Transverse colon (tissue), 4 donors: ENCODE measurements around the gene PRIM2. TPM values are rescaled to one million over a fixed set of nuclear protein-coding genes. Genes with fewer than 3 reads are reported as not detected.
"Not testable (repeated sequence)": the region's sequence is repeated elsewhere in the genome, so short reads cannot be mapped to it uniquely, and the experiment has no call there.

ENCODE experiments used
- DNase-seq: peaks from one replicate; pipeline ENCODE4 v3.0.0-alpha.2; 2019
- H3K27ac ChIP-seq, 4 donors: fragments of 200-600 bp; sonication (generic); 2 replicates each; pipeline ENCODE4 v1.5.1; 2016 to 2018; ENCODE audit warnings: inconsistent platforms in 4 of 4
- H3K27me3 ChIP-seq: fragments of 200-600 bp; sonication (generic); 2 replicates; pipeline ENCODE4 v1.5.1; 2017; ENCODE audit warnings: inconsistent platforms
- H3K36me3 ChIP-seq, 4 donors: fragments of 200-600 bp; sonication (generic); 2 replicates each; pipeline ENCODE4 v1.5.1; 2017 to 2019; ENCODE audit warnings: inconsistent platforms in 4 of 4
- H3K4me1 ChIP-seq, 4 donors: fragments of 200-600 bp; sonication (generic); 2 replicates each; pipeline ENCODE4 v1.5.1; 2017 to 2020; ENCODE audit warnings: inconsistent platforms in 4 of 4
- H3K4me3 ChIP-seq, 4 donors: fragments of 200-600 bp; sonication (generic); 1 replicate in 1 of 4; 2 replicates in 3 of 4; pipeline versions ENCODE4 v1.5.1 to v1.6.1; 2017 to 2019; ENCODE audit warnings: inconsistent platforms in 4 of 4
- H3K9me3 ChIP-seq, 2 donors: fragments of 200-600 bp; sonication (generic); 2 replicates each; pipeline ENCODE4 v1.5.1; 2017 to 2019; ENCODE audit warnings: inconsistent platforms in 2 of 2
- WGBS, 2 donors: methylation state at CpG; one replicate each; pipeline ENCODE4 v1.1.5; 2018; ENCODE audit warnings: low coverage in 1 of 2; 5-methylcytosine and 5-hydroxymethylcytosine counted together
- in situ Hi-C, 4 donors: fragments of 200-750 bp; cut with MboI; loops; one replicate each; pipeline versions ENCODE4 v1.15.0 to v1.15.1; 2017; ENCODE audit warnings: low sequenced_read_pairs in 3 of 4, low pct_ligation_motif_present in 1 of 4, low pct_unique_long_range_greater_than_20kb in 1 of 4
- intact Hi-C: fragments of 100-400 bp; cut with DNase I; formaldehyde crosslinking; loops from one replicate; pipeline ENCODE4 v1.15.1; 2023; ENCODE audit warnings: low total_unique reads
- total RNA-seq, 4 donors: library from RNA; depleted of rRNA; stranded (reverse); fragments of >200 nt; gene quantifications; one replicate each; pipeline ENCODE4 v1.1.0, GENCODE V29; 2016

The PRIM2 gene
- total RNA-seq, 4 donors from 2014 or later: 9.6 to 47.4 (median 20.4) TPM

DNA sequence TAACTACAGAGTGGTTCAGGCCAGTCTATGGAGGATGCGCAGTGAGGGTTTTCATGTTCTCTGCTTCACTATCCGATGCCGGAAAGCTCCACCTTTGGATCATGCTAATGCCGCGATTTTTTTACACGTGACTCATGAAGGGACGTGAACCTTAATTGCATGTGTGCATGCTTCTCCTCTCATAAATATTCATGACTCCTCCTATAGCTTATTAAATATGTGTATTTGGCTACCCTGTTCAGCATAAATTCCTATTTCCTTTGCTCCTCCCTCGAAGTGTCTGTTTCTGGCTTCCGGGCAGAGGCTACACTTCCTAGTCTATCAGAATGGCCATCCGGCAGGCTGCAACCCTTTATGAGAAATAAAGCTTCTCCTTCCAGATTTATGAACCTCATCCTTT is 185.0 kb downstream of the PRIM2 start:
- DNase-seq, H3K4me3 ChIP-seq, intact Hi-C loops, H3K36me3 ChIP-seq, H3K9me3 ChIP-seq, in situ Hi-C loops, H3K27me3 ChIP-seq, H3K27ac ChIP-seq: not testable (repeated sequence)
- peaks cover 0 to 29% (median 2%) of the 10 kb centered on the region in 4 donors for H3K4me1 ChIP-seq
- whole genome bisulfite sequencing, 2 donors: 96 to 97% methylated on average over 10 of the region's 10 CpGs

DNA sequence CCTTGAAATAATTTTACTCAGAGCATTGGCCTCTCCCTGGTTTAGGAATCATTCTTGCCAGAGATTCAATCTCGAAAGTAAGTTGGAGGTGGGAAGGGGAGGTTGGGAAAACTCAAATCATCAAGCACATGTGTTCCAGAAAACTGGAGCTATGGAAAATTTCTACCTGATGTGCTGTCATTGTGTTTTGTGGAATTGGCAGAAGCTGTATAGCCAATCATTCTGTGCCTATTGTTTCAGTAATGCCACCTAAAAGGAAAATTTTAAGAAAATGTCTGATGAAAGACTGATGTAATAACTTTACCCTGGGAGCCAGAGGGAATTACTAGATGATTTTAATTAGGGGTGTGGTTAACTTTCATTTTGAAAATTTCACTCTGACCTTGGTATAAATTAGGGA is 187.8 kb downstream of the PRIM2 start:
- H3K36me3 ChIP-seq, intact Hi-C loops: not testable (repeated sequence)
- 82 to 83% methylated on average over 1 of the region's 1 CpG for WGBS, 2 donors

DNA sequence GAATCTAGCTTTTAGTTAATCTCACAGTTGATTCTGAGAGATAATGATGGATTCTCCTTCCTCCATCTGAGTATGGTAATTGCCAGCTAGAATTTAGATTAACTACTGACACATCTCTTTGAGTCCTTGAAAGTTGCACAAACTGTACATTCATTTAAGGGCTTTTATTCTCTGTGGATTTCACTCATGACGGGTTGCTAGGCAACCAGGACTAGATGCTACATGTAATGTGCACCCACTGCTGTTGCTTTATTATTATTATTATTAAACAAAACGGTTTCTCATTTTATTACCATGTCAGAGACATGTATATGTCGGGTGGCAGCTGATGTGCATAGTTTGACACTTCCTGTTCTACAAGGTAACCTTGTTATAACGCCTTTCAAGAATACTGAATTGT is 193.0 kb downstream of the PRIM2 start:
- H3K4me3 ChIP-seq, intact Hi-C loops, H3K4me1 ChIP-seq, H3K27ac ChIP-seq, H3K9me3 ChIP-seq, DNase-seq, H3K36me3 ChIP-seq, H3K27me3 ChIP-seq, in situ Hi-C loops: not testable (repeated sequence)
- WGBS, 2 donors: 80 to 81% methylated on average over 3 to 4 of the region's 4 CpGs

More for the DNA sequence above, 187.8 kb downstream of the PRIM2 start:
- H3K4me3 ChIP-seq, in situ Hi-C loops, DNase-seq, H3K9me3 ChIP-seq, H3K27me3 ChIP-seq, H3K27ac ChIP-seq: not testable (repeated sequence)
- H3K4me1 ChIP-seq: peaks cover 0 to 11% (median 2%) of the 10 kb centered on the region in 4 donors

DNA sequence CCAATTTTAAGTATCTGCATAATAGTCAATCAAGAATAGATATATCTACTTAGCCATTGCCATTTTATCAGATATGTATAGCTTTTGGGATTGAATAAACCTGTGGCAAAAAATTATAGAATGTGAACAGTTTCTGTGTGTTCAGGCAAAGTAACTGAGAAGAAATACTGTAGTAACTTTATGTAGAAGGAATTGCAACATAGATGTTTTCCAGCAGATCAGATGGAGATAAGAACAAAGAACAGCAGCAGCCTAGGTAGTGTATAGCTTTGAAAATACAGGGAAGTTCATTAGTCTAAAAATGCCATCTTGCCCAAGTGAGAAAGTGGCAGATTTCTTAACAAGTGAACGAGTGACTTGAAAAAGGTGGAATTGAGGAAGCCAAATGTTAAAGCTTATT is 197.7 kb downstream of the PRIM2 start:
- H3K27me3 ChIP-seq, H3K4me3 ChIP-seq, H3K4me1 ChIP-seq, in situ Hi-C loops, H3K36me3 ChIP-seq, H3K27ac ChIP-seq, H3K9me3 ChIP-seq, DNase-seq, intact Hi-C loops: not testable (repeated sequence)
- WGBS, 2 donors: 90 to 94% methylated on average over 1 of the region's 1 CpG

DNA sequence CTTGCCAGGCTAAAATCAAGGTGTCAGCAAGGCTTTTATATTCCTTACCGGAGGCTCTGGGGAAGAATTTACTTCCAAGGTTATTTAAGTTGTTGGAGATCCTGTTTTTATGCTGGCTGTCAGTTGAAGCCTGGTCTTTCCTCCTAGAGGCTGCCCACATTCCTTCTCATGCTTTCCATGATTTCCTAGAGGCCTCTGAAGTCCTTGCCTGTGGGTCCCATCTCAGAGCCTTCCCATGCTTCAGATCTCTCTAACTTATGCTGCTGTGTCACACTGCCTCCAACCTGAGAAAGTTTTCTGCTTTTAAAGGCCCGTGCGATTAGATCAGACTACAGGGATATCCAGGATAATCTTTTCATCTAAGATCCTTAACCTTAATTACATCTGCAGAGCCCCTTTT is 198.4 kb downstream of the PRIM2 start:
- intact Hi-C loops, H3K27ac ChIP-seq, H3K36me3 ChIP-seq, H3K4me1 ChIP-seq, in situ Hi-C loops, H3K27me3 ChIP-seq, H3K4me3 ChIP-seq, H3K9me3 ChIP-seq, DNase-seq: not testable (repeated sequence)
- 75 to 91% methylated on average over 1 of the region's 3 CpGs for WGBS, 2 donors

DNA sequence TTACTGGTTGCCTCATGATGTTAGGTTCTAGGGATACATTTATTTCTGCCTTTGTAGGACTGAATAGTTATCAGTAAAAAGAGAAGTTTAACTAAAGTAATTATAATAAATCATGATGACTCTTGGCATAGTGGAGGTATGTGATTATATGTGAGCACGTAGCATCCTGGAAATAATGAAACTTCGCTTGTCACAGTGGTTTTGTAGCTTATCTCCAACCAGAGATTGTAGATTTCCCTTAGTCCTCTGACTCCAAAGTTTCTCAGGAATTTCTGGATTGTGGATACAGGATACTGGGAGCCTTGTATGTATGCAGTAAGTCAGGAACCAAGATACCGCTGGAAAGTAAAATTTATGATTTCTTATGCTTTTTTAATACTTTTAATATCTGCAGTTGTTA is 199.3 kb downstream of the PRIM2 start:
- in situ Hi-C loops, DNase-seq, intact Hi-C loops, H3K27me3 ChIP-seq, H3K36me3 ChIP-seq, H3K27ac ChIP-seq, H3K9me3 ChIP-seq, H3K4me1 ChIP-seq, H3K4me3 ChIP-seq: not testable (repeated sequence)
- 79 to 91% methylated on average over 3 of the region's 3 CpGs for WGBS, 2 donors

DNA sequence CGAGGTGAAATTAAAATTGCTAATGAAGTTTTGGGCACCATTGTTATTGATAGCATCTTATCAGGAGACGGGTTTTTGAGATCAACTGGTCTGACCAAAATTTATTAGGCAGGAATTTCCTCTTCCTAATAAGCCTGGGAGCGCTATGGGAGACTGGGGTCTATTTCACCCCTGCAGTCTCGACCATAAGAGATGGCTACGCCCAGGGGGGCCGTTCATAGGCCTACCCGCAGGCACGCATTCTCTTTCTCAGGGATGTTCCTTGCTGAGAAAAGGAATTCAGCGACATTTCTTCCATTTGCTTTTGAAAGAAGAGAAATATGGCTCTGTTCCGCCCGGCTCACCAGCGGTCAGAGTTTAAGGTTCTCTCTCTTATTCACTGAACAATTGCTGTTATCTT is 201.8 kb downstream of the PRIM2 start:
- DNase-seq, H3K4me1 ChIP-seq, in situ Hi-C loops, H3K27me3 ChIP-seq, intact Hi-C loops, H3K27ac ChIP-seq, H3K4me3 ChIP-seq, H3K36me3 ChIP-seq, H3K9me3 ChIP-seq: not testable (repeated sequence)
- 64 to 93% methylated on average over 5 to 12 of the region's 12 CpGs for WGBS, 2 donors

GRCh38 chr6:57521085-57521484 is 203.7 kb downstream of the PRIM2 start:
- intact Hi-C loops, H3K27me3 ChIP-seq, H3K9me3 ChIP-seq, H3K4me3 ChIP-seq, H3K4me1 ChIP-seq, H3K27ac ChIP-seq, DNase-seq, H3K36me3 ChIP-seq, in situ Hi-C loops: not testable (repeated sequence)
- WGBS, 2 donors: 90 to 100% methylated on average over 1 of the region's 1 CpG

GRCh38 chr6:57523221-57523620 is 205.8 kb downstream of the PRIM2 start:
- in situ Hi-C loops, DNase-seq, H3K4me3 ChIP-seq, intact Hi-C loops, H3K4me1 ChIP-seq, H3K27ac ChIP-seq, H3K27me3 ChIP-seq, H3K36me3 ChIP-seq, H3K9me3 ChIP-seq: not testable (repeated sequence)
- 75 to 88% methylated on average over 2 of the region's 2 CpGs for WGBS, 2 donors

- H3K4me3 ChIP-seq, H3K4me1 ChIP-seq, H3K9me3 ChIP-seq, DNase-seq, in situ Hi-C loops, H3K36me3 ChIP-seq, intact Hi-C loops, H3K27me3 ChIP-seq, H3K27ac ChIP-seq: not testable (repeated sequence)
- WGBS, 2 donors: 92% methylated on average over 1 of the region's 1 CpG; no CpG with 5 or more reads in 1 of the 2 donors
These were observed 212.3 kb downstream of the PRIM2 start for GRCh38 chr6:57529755-57530154.

DNA sequence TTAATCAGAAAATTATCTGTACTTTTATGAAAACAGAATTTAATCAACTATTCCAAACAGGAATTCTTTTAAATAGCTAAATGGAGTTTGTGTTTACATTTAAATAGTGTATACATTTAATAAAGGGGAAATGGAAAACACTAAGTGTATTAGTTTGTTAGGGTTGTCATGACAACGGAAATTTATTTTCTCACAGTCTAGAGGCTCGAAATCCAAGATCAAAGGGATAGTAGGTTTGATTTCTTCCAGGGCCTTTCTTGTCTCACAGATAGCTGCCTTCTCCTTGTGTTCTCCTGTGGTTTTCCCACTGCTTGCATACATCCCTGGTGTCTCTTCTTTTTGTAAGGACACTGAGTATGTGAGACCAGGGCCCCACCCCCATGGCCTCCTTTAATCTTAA is 215.2 kb downstream of the PRIM2 start:
- H3K27me3 ChIP-seq, H3K4me3 ChIP-seq, H3K9me3 ChIP-seq, in situ Hi-C loops, H3K4me1 ChIP-seq, H3K36me3 ChIP-seq, DNase-seq, intact Hi-C loops, H3K27ac ChIP-seq: not testable (repeated sequence)
- WGBS, 2 donors: 85 to 90% methylated on average over 2 of the region's 2 CpGs
